ENCODE data around the gene USP7.
A peak's percentile ranks its signal among the peaks of the same experiment; 100 is the strongest.
"Not testable (repeated sequence)": the region's sequence is repeated elsewhere in the genome, so short reads cannot be mapped to it uniquely, and the experiment has no call there.

USP7 gene

DNA sequence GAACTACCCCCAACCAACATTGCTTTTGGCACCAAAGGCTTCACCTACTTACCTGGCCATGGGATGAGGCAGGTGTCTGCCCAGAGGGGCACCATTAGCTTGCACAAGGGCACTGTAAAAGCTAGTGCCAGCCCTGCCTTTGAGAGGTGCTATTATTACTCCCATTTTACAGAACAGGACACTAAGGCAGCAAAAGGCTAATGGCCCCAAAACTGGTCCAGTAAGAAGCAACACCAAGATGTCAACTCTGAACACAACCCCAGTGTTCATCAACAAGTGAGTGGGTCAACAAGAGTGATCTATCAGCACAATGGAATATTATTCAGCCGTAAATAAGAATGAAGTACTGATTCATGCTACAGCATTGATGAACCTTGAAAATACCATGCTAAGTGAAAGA, 7.7 kb upstream of the USP7 start:
- no peak for DNase-seq

DNA sequence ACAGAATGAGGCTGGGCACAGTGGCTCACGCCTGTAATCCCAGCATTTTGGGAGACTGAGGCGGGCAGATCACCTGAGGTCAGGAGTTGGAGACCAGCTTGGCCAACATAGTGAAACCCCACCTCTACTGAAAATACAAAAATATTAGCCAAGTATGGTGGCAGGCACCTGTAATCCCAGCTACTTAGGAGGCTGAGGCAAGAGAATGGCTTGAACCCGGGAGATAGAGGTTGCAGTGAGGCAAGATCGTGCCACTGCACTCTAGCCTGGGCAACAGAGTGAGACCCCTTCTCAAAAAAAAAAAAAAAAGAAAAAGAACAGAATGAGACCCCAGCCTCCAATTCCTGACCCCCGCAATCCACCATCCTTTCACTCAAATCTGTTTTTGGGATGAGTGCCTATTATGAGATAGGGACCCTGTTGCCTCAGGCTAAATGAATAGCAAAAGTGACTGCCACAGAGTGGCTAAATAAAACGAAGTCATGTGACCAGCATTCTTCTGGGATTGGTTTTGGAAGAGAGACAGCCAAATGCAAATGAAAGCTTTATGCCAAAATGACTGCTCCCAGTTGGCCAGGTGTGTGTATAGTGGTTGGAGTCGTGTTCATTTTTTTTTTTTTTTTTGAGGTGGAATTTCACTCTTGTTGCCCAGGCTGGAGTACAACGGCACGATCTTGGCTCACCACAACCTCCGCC, 5.6 kb upstream of the USP7 start:
- DNase-seq: peak; percentile 15

DNA sequence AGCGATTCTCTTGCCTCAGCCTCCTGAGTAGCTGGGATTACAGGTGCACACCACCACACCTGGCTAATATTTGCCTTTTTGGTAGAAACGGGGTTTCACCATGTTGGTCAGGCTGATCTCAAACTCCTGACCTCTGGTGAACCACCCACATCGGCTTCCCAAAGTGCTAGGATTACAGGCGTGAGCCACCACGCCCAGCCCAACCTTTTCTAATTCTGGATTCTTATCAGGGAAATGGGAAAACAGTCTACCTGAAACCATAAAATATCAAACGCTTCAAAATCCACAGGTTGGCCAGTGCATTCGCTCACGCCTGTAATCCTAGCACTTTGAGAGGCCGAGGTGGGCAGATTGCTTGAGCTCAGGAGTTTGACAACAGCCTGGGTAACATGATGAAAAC, 4.3 kb upstream of the USP7 start:
- not testable (repeated sequence) for DNase-seq

DNA sequence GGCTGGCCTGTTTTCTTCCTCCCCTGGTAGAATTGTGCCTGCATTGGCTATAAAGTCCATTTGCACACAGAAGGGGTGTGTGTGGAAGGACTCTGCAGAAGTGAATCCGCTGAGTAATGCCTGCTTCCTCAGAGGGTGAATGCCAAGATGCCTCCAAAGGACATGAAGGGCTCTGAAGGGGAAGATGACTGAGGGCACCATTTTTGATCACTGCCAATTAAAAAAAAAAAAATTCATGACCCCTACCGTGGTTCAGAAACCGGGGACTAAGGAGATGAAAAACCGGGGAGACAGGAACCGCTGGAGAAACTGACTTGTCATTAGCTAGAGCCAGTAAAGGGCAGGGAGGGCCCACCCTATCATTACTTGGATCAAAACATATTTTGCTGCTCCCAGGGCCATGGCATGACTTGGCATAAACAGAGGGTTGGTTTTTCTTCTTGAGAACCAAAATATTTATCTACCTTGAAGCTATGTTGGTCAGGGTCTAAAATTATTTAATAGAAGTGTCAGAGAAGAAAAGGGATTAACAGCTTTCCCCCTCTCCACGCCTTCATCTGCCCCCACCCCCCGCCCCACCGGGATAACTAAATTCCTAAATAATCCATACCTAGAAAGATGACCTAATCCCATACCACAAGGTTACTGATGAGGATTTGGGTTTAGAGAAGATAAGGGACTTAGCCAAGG, 3.6 kb upstream of the USP7 start:
- DNase-seq: no peak

DNA sequence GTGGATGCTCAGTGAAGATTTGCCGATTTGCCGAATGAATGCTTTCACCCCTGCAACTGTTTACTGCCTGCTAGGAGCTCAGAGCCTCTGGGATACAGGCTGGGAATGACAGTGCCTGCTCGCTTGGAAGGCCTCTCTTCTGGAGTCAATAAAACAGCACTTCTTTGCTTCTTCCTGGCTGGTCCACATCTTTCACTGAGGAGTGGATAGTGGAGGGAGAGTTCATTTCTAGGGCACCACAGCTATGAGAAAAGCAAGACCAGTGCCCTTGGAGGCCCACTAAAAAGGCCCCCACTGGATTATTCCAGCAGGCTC, 3.1 kb upstream of the USP7 start:
- DNase-seq: no peak

DNA sequence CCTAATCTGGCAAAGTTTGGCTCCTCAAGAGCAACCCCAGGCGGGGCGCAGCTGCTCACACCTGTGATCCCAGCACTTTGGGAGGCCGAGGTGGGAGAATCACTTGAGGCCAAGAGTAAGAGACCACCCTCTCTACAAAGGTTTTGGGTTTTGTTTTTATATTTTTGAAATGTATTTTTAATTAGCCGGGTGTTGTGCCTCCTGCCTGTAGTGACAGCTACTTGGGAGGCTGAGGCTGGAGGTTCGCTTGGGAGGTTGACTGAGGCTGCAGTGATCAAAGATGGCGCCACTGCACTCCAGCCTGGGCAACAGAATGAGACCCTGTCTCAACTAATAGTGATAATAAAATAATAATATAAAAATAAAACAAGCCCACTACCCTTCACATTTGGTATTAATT, 756 bp upstream of the USP7 start:
- DNase-seq: no peak

DNA sequence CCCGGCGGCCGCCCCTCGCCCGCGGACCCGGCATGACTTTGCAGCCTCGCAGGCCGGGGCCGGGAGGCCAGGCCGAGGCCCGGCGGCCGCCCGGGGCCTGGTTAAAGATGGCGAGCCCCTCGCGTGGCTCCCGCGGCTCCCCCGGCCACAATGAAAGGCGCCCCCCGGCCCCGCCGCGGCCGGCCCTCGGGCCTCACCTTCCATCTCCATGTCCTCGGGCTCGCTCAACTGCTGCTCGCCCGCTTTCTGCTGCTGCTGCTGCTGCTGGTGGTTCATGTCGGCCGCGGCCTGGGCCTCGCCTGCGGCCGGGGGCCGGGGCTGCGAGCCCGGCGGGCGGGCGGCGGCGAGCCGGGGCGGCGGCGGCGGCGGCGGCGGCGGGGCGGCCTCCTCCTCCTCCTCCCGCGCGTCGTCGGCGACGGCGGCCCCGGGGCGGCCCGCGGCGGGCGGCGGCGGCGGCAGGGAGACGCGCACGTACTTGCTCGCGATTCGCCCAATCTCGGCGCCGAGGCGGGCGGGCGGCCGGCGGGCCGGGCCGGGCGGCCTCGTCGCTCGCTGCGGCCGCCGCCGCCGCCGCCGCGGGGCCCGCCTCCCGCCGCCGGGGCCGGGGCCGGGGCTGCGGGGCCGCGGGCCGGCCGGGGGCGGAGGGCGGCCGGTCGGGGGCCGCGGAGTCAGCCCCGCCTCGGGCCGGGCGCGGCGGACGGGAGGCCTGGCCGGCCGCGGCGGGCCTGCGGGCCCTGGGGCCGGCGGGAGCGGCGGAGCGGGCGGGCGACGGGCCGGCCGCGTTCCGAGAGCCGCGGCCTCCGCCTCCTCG, 491 bp downstream of the USP7 start:
- DNase-seq: peak; percentile 47

DNA sequence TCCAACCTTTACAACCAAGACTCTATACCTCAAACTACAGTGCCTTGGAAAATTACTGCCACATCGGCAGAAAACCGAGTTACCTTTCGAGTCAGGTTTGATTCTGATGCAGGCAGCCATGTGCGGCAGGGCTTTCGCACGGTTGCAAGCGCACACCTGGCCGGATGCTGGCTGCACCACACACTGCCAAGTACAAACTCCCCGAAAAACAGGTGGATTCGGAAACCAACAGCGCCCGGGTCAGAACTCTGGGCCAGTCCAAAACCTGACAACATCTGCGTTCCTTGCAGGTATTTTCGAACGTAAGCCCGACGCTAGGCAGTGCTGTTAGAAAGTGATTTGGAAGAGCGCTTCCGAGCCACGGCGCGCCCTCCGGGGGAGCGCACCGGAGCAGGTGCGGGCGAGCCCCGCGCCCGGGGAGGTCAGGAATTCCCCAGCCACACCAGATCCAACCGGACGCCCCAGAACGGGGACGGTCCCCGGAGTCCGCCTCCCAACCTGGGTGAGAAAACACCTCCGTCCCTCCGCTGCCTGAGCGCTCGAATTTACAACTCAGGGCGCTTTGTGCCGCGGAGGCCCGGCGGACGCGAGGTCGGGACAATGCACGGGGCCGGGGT, 1.2 kb downstream of the USP7 start:
- DNase-seq: peak; percentile 47

DNA sequence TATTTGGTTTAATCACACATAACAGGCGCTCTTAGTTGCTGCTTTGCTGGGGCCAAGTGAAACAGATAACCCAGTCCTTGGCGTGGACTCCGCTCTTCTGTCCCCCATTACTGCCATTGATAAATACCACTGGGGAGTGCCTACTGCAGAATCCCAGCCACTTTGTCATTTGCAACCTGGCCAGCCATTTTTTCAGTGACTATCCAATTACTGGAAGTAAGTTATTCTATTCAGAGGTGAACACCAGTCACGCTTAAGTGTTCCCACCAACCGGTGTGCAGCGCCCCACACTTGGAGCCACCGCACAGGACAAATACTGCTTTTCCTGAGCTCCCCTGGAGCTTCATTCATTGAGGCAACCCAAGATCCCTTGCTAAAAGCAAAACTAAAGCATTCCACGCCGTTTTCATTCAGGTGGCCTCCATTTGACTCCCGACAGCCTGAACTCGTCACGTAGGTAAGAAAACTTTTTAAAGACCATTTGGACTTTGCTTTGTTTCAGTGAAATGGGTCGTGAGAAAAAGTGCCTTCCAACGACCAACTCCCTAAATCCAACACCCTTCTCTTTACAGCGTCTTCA, 1.8 kb downstream of the USP7 start:
- no peak for DNase-seq

DNA sequence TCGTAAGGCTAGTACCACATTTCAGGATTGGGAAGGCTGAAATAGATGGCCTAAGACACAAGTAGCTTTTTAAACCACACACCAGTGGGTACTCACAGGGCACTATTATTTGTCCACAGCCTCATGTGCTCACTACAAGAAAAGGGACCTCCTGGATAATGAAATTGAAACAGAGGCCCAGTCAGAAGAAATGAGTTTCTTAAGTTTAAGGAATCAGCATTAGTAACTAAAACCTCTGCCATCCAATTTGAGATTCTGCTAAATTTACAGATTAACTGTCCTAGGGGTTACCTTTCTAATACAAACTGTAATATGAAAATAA, 3.0 kb downstream of the USP7 start:
- DNase-seq: no peak

DNA sequence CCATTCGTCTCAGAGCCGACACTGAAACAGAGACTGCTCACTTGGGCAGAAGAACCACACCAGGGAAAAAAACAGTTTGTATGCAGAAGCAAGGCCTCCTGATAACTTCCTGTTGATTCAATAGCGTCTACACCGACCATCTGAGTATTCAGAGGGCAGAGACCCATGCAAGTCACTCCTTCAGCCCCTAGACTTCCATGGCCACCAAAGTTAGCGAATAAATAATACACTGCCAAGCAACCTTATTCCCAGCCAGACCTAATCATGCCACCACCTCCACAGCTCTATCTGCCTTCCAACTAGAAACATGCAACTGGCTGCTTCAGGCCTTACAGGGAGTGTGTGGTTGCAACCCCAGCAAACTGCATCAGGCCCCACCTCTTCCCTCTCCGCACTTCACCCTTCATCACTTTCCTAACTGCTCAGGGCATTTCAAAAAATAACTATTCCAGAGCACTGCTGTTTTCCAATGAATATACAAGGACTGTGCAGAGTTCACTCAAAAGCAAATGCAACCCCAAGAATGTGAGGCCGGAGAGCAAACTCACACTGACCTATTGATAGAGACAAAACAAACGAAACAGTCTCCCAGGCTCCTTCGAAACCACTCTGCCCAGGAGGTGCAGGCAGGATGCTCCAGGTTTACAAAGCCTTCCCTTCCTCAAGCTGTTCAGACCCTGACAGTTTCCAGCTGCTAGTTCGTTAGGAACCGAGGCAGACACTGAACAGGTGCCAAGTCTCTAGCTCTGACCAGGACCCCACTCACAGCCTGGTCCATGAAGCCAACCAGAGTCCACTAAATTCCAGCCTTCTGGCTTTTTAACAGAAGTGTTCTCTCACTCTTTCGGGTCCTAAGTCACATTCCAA, 3.6 kb downstream of the USP7 start:
- DNase-seq: no peak

DNA sequence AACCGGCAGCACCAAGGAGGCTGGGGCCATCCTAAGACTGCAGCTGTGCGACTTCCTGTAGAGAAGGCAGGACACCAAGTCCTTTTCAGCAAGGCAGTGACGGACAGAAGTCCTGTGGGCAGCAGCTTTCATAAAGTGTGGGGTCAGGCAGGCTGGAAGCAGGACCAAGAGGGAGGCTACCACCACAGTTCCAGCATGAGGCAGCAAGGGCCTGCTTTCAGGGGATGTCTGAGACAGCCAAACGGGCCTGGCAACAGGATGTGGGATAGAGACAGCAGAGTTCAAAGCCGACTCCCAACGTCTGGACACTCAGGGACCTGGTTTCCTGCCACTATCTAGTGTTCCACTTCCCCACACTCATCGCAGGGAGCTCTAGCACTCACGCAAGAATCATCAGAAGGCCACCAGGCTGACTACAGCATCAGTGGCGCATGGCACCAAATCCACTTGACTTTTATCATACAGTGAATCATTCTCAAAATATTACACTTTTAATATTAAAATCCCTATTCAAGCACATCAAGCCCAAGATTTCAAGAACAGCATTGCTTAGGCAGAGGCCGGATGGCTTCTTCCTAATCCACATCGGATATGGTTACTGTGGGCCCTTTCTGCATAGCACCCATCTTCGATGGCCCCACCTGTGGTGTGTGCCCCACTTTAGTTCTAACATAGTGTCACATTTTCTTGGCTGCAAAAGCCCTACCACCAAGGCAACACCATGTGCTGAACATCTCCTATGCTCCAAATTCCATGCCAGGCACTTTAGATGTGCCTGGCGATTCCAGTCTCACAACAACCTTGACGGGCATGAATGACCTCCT, 5.2 kb downstream of the USP7 start:
- no peak for DNase-seq

DNA sequence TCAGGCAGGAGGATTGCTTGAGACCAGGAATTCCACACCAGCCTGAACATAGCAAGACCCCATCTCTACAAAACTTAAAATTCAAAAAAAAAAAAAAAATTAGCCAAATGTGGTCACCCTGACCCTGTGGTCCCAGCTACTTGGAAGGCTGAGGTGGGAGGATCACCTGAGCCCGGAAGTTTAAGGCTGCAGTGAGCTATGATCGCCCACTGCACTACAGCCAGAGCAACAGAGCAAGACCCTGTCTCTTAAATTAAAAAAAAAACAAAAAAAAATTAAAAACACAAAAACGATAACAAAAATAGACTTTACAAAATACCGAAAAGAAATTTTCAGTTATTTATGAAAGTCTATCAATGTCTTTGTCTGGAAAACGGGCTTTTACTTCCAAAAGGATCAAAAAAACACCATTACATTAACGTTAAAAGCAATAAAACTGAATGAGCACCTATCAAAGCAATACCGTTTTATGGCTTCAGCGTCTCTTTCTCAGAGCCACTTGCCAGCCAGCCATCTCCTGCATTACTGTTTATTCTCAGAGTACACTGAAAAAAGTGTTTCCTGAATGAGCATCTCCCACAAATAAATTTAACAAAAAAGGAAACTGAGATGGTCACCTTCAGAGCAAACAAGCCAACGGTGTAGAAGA, 6.1 kb downstream of the USP7 start:
- DNase-seq: no peak

DNA sequence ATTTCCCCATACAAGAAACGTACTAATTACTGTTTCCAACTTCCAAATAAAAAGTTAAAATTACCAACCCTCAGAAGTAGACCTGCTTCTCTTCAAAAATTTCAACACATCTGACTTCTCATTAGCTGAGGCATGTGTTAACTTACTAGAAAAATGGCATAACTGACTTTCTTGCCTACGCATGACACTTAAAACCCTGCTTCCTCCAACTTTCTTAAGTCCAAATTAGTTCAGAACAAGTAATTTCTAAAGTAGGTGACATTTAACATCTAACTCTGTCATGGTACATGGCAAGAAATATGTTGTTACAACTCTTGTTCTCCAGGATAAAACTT, 6.7 kb downstream of the USP7 start:
- no peak for DNase-seq

DNA sequence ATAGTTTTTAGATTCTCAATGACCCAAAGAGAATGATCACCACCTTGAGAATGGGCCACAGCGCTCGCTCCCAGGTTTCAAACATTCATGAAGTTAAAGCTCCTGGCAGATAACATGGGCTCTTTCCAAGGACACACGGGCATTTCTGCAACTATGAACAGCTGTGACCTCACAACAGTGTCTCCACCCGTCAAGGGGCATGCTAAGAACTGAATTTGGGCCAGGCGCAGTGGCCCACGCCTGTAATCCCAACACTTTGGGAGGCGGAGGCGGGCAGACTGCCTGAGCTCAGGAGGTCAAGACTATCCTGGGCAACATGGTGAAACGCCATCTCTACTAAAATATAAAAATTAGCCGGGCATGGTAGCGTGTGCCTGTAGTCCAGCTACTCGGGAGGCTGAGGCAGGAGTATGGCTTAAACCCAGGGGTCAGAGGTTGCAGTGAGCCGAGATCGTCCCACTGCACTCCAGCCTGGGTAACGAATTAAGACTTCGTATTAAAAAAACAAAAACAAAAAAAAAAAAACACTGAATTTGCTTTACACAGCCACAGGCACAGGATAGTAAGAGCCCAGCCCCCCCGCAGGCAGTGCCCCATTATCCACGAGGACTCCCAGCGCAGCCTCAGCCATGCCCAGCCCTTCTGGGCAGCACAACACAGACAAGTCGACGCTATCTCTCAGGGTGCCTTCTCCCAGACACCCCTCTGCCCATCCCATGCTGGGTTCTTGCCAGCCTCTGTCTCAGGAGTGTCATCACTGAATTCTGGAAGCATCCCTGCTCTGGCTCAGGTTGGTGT, 7.2 kb downstream of the USP7 start:
- DNase-seq: no peak

DNA sequence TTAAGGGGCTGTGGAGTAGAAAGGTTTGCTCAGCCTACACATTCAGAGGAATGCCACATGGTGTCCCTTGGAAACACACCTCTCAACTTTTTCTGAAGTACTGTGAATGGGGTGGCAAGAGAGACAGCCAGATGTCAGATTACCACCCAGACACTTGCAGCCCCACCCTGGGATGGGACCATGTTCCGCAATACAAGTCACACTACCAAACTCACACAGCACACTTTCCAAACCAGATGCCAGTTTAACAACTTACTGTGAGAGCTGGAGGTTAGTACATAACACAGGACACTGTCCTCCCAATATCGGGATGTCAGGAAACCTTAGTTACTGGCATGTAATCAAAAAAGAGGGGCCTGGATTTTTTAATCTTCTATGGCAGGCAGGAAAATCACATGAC, 7.9 kb downstream of the USP7 start:
- no peak for DNase-seq

DNA sequence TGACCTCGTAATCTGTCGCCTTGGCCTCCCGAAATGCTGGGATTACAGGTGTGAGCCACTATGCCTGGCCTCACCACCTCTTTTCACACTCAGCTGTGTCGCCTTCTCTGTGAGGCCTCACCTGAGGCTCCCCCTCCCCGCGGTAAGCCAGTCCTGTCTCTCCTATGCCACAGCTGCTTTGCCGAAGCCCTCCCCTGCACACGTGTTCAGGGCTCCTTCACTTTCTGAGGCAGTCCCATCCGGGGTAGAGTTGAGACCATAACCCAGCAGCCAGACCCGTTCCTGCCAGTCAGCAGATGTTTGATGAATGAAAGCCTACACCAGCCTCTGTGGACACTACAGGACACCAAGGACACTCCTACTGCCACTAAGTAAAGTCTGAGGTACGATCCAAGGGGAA, 10.6 kb downstream of the USP7 start:
- DNase-seq: no peak

DNA sequence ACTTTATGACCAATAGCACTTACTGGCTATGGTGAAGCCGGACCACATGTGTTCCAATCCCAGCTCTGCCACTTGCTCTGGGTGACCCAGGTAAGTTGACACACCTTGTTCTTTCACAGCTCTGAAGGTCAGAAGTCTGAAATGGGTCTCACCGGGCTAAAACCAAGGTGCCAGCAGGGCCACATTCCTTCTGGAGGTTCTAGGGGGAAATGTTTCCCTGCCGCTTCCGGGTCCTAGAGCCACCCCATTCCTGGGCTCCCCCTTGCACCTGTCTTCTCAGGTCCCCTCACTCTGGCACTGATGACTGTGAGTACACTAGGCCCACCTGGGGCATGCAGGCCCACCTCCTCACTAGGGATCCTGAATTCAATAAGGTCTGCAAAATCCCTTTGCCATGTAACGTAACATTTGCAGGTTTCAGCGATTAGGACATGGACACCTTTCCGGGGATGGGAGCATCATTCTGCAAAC, 11.4 kb downstream of the USP7 start:
- DNase-seq: no peak

DNA sequence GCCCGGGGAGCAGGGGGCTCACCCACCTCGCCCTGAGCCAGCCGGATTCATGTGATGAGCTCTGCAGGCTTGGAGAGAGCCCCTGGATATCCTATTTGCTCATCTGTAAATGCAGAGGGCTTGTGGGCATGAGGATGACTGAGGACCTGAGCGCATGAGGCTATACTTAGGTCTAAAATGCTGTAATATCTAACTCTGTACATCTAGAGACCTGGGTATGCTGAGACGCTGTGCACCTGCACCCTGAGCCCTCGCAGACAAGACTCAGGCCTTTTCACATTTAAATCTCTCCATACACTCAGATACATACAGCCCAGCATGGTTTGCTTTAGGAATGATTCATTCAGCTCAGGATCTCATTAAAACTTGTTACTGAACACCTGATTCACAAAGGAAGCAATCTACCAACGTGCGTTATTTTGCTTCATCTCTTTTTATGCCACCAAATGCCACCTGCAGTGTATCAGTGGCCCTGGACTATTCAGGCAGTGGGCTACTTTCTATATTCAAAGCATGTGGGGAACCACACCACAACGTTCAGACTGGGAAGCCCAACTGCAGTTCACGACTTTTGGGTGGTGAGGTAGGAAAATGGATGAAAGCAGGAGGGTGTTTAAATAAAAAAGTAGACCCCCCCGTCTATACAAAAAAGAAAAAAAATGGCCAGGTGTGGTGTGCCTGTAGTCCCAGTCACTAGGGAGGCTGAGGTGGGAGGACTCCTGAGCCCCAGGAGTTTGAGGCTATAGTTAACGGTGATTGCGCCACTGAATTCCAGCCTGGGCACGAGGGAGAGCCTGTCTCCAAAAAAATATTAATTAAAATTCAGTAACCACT, 12.0 kb downstream of the USP7 start:
- DNase-seq: peak; percentile 48
